ENCODE data around the gene EML6.

DNA sequence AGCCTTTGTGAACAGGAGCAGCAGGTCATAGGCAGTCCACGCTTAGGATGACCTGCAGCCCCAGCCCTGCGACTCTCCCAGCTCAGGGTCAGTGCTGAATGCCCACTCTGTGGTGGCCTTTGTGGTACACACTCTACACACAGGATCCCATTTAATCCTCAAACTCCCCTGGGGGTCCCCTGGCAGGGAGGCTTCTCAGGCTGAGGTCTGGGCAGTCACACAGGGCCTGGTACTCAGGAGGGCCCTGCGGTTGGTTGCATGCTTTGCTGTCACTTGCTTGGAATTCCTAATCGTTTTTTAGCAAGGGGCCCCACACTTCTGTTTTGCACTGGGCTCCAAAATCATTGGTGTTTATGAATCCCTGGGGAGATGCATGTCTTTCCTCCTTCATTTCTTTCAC is 113.0 kb downstream of the EML6 start:
- TF ChIP-seq EZH2 (IDR thresholded peaks at IDR 0.05; ENCODE audit: low read depth, low read length, severe bottlenecking), result no peak
- TF ChIP-seq CREB1 (IDR thresholded peaks at IDR 0.05), result no peak
- TF ChIP-seq, protein P1, sequence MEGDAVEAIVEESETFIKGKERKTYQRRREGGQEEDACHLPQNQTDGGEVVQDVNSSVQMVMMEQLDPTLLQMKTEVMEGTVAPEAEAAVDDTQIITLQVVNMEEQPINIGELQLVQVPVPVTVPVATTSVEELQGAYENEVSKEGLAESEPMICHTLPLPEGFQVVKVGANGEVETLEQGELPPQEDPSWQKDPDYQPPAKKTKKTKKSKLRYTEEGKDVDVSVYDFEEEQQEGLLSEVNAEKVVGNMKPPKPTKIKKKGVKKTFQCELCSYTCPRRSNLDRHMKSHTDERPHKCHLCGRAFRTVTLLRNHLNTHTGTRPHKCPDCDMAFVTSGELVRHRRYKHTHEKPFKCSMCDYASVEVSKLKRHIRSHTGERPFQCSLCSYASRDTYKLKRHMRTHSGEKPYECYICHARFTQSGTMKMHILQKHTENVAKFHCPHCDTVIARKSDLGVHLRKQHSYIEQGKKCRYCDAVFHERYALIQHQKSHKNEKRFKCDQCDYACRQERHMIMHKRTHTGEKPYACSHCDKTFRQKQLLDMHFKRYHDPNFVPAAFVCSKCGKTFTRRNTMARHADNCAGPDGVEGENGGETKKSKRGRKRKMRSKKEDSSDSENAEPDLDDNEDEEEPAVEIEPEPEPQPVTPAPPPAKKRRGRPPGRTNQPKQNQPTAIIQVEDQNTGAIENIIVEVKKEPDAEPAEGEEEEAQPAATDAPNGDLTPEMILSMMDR (IDR thresholded peaks at IDR 0.05; ENCODE audit: control extremely low read depth in 1 of 3, insufficient read depth in 1 of 3, low read depth in 1 of 3, low read length in 3 of 3), result no peak
- no peak for TF ChIP-seq RNF2 (IDR thresholded peaks at IDR 0.05; ENCODE audit: borderline replicate concordance, low read depth, low read length, missing control alignments, poor library complexity, severe bottlenecking)
- TF ChIP-seq, protein P2, sequence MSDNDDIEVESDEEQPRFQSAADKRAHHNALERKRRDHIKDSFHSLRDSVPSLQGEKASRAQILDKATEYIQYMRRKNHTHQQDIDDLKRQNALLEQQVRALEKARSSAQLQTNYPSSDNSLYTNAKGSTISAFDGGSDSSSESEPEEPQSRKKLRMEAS (IDR thresholded peaks at IDR 0.05), result no peak
- no peak for TF ChIP-seq JUND (IDR thresholded peaks at IDR 0.05; ENCODE audit: low read length)
- TF ChIP-seq TBP (IDR thresholded peaks at IDR 0.05; ENCODE audit: low read depth, low read length), result no peak
- TF ChIP-seq FOSL1 (IDR thresholded peaks at IDR 0.05; ENCODE audit: insufficient read depth, low read depth, low read length), result no peak
- TF ChIP-seq POLR2A (IDR thresholded peaks at IDR 0.05; ENCODE audit: control extremely low read depth in 1 of 2, low read depth in 2 of 2, low read length in 2 of 2), result no peak
